IMR-90 (cell line): Measurements from ENCODE around the gene ITGAX. TPM values are rescaled to one million over a fixed set of nuclear protein-coding genes. Genes with fewer than 3 reads are reported as not detected.

ENCODE experiments used
- ATAC-seq: fragments of 200-7000 bp; cut with Tn5 transposase; 2 replicates; pipeline ENCODE4 v1.9.1; 2020; ENCODE audit warnings: low read depth, mild to moderate bottlenecking, moderate library complexity
- BruUV-seq: library from RNA; stranded (reverse); fragments of 400-500 nt; replicated peaks from 2 replicates; lab custom pipeline; 2021; lab: Mats Ljungman, UMichigan
- CTCF ChIA-PET: fragments of 300-600 bp; formaldehyde crosslinking; extraction: SDS; loops from one replicate; lab custom pipeline; 2021; ENCODE audit warnings: antibody characterized with exemption; lab: Yijun Ruan, JAX
- POLR2A ChIA-PET: fragments of 300-600 bp; sonication (Branson Sonifier 250); formaldehyde crosslinking; loops from one replicate; lab custom pipeline; 2022; ENCODE audit warnings: antibody characterized with exemption; ENCODE audit not compliant: unreplicated experiment; lab: Charles Lee
- DNase-seq: peaks from one replicate; pipeline ENCODE4 v3.0.0; 2013
- H2AFZ ChIP-seq: replicated peaks from 2 replicates; pipeline ENCODE3; 2013; ENCODE audit warnings: low read length, mild to moderate bottlenecking; ENCODE audit not compliant: poor library complexity
- H2AK5ac ChIP-seq: 2 replicates; pipeline ENCODE4 v1.6.1; 2013; ENCODE audit warnings: low read depth, low read length, inconsistent platforms
- H2AK9ac ChIP-seq: replicated peaks from 2 replicates; pipeline ENCODE3; 2013; ENCODE audit warnings: mild to moderate bottlenecking, low read depth, low read length, moderate library complexity; ENCODE audit not compliant: poor library complexity
- H2BK120ac ChIP-seq: 2 replicates; pipeline ENCODE4 v1.6.1; 2013; ENCODE audit warnings: low read depth, low read length, inconsistent platforms
- H2BK15ac ChIP-seq: 3 replicates; pipeline ENCODE4 v1.6.1; 2013; ENCODE audit warnings: low read depth, low read length, inconsistent platforms
- H2BK20ac ChIP-seq: 2 replicates; pipeline ENCODE4 v1.6.1; 2013; ENCODE audit warnings: low read depth, mild to moderate bottlenecking, inconsistent platforms, low read length, moderate library complexity
- H2BK5ac ChIP-seq: 2 replicates; pipeline ENCODE4 v1.6.1; 2013; ENCODE audit warnings: mild to moderate bottlenecking, low read depth, low read length, inconsistent platforms; ENCODE audit not compliant: poor library complexity, severe bottlenecking
- H3K14ac ChIP-seq: replicated peaks from 2 replicates; pipeline ENCODE4 v1.6.1; 2013; ENCODE audit warnings: low read depth, low read length, inconsistent platforms
- H3K18ac ChIP-seq: 2 replicates; pipeline ENCODE4 v1.6.1; 2013; ENCODE audit warnings: low read depth, low read length, control low read depth
- H3K23ac ChIP-seq: 2 replicates; pipeline ENCODE4 v1.6.1; 2013; ENCODE audit warnings: low read depth, low read length, inconsistent platforms
- H3K27ac ChIP-seq: 2 replicates; pipeline ENCODE4 v1.5.1; 2013; ENCODE audit warnings: mild to moderate bottlenecking, control low read depth, low read length; ENCODE audit not compliant: insufficient read depth
- H3K27me3 ChIP-seq: 2 replicates; pipeline ENCODE4 v1.6.1; 2013; ENCODE audit warnings: low read length; ENCODE audit not compliant: control insufficient read depth, insufficient read depth
- H3K36me3 ChIP-seq: 2 replicates; pipeline ENCODE4 v1.6.1; 2013; ENCODE audit warnings: low read length, mixed read lengths; ENCODE audit not compliant: control insufficient read depth, insufficient read depth
- H3K4ac ChIP-seq: 2 replicates; pipeline ENCODE4 v1.6.1; 2013; ENCODE audit warnings: low read depth, low read length, inconsistent platforms
- H3K4me1 ChIP-seq: 2 replicates; pipeline ENCODE4 v1.6.1; 2013; ENCODE audit warnings: low read length, mixed read lengths; ENCODE audit not compliant: control insufficient read depth, insufficient read depth
- H3K4me2 ChIP-seq: 2 replicates; pipeline ENCODE4 v1.6.1; 2013; ENCODE audit warnings: low read depth, mild to moderate bottlenecking, control low read depth, low read length, moderate library complexity
- H3K4me3 ChIP-seq: 2 replicates; pipeline ENCODE4 v1.5.1; 2013; ENCODE audit warnings: low read depth, mild to moderate bottlenecking, control low read depth, low read length, moderate library complexity; ENCODE audit not compliant: insufficient read depth
- H3K56ac ChIP-seq: 2 replicates; pipeline ENCODE4 v1.6.1; 2013; ENCODE audit warnings: low read length, inconsistent platforms; ENCODE audit not compliant: insufficient read depth; ENCODE audit errors: extremely low read depth
- H3K79me1 ChIP-seq, 2 experiments: 2 replicates each; pipeline ENCODE4 v1.6.1; 2013; ENCODE audit warnings: low read length in 2 of 2, inconsistent platforms in 1 of 2, low read depth in 1 of 2
- H3K9ac ChIP-seq: 2 replicates; pipeline ENCODE4 v1.6.1; 2013; ENCODE audit warnings: low read depth, low read length, control low read depth
- H3K9me1 ChIP-seq: 2 replicates; pipeline ENCODE4 v1.6.1; 2013; ENCODE audit warnings: low read length, inconsistent platforms; ENCODE audit not compliant: insufficient read depth
- H3K9me3 ChIP-seq: 2 replicates; pipeline ENCODE4 v1.6.1; 2013; ENCODE audit warnings: low read length; ENCODE audit not compliant: control insufficient read depth, insufficient read depth
- H4K20me1 ChIP-seq: 2 replicates; pipeline ENCODE4 v1.6.1; 2013; ENCODE audit warnings: low read length, inconsistent platforms; ENCODE audit not compliant: insufficient read depth
- H4K5ac ChIP-seq: 2 replicates; pipeline ENCODE4 v1.6.1; 2013; ENCODE audit warnings: mild to moderate bottlenecking, low read depth, low read length, control low read depth
- H4K8ac ChIP-seq, 2 experiments: 2 replicates each; pipeline ENCODE4 v1.6.1; 2013; ENCODE audit warnings: low read depth in 2 of 2, low read length in 2 of 2, control low read depth in 1 of 2, inconsistent platforms in 1 of 2
- H4K91ac ChIP-seq: 2 replicates; pipeline ENCODE4 v1.6.1; 2013; ENCODE audit warnings: low read depth, low read length, inconsistent platforms; ENCODE audit not compliant: insufficient read depth
- BHLHE40 ChIP-seq: fragments of 150-350 bp; IDR thresholded peaks from 2 replicates; pipeline ENCODE4 v1.6.1; 2016; ENCODE audit warnings: mild to moderate bottlenecking, low read depth, low read length
- CEBPB ChIP-seq: IDR thresholded peaks from 2 replicates; pipeline ENCODE4 v1.6.1; 2012; ENCODE audit warnings: low read depth, low read length, improper control_type of control experiment
- CHD1 ChIP-seq: IDR thresholded peaks from 2 replicates; pipeline ENCODE4 v1.6.1; 2012; ENCODE audit warnings: low read depth, low read length, improper control_type of control experiment
- CTCF ChIP-seq: conservative IDR thresholded peaks from 2 replicates; pipeline ENCODE4 v1.5.1; 2012; ENCODE audit warnings: mild to moderate bottlenecking, low read depth, low read length, improper control_type of control experiment
- ELK1 ChIP-seq: fragments of 150-350 bp; IDR thresholded peaks from 2 replicates; pipeline ENCODE4 v1.6.1; 2016; ENCODE audit warnings: low read depth, mild to moderate bottlenecking, low read length, moderate library complexity, borderline replicate concordance
- FOS ChIP-seq: fragments of 150-350 bp; IDR thresholded peaks from 2 replicates; pipeline ENCODE4 v1.6.1; 2016; ENCODE audit warnings: low read depth, low read length
- MAFK ChIP-seq: IDR thresholded peaks from 2 replicates; pipeline ENCODE4 v1.6.1; 2012; ENCODE audit warnings: low read depth, low read length, improper control_type of control experiment
- MAZ ChIP-seq: IDR thresholded peaks from 2 replicates; pipeline ENCODE4 v1.6.1; 2012; ENCODE audit warnings: low read depth, mild to moderate bottlenecking, low read length, improper control_type of control experiment, moderate library complexity, borderline replicate concordance
- MXI1 ChIP-seq: IDR thresholded peaks from 2 replicates; pipeline ENCODE4 v1.6.1; 2012; ENCODE audit warnings: low read depth, mild to moderate bottlenecking, low read length, moderate library complexity, borderline replicate concordance
- NFE2L2 ChIP-seq: fragments of 150-350 bp; IDR thresholded peaks from 2 replicates; pipeline ENCODE4 v1.6.1; 2016; ENCODE audit warnings: low read depth, mild to moderate bottlenecking, low read length
- POLR2A ChIP-seq: IDR thresholded peaks from 2 replicates; pipeline ENCODE4 v1.6.1; 2012; ENCODE audit warnings: mild to moderate bottlenecking, low read depth, low read length
- RAD21 ChIP-seq: IDR thresholded peaks from 2 replicates; pipeline ENCODE4 v1.6.1; 2012; ENCODE audit warnings: low read length, improper control_type of control experiment
- RCOR1 ChIP-seq: IDR thresholded peaks from 2 replicates; pipeline ENCODE4 v1.6.1; 2012; ENCODE audit warnings: mild to moderate bottlenecking, low read length, improper control_type of control experiment; ENCODE audit not compliant: insufficient replicate concordance
- RFX5 ChIP-seq: IDR thresholded peaks from 2 replicates; pipeline ENCODE4 v1.8.0; 2012; ENCODE audit warnings: low read depth, mild to moderate bottlenecking, low read length, moderate library complexity
- SMC3 ChIP-seq: fragments of 150-350 bp; IDR thresholded peaks from 2 replicates; pipeline ENCODE4 v1.6.1; 2016; ENCODE audit warnings: low read depth, mild to moderate bottlenecking, antibody characterized with exemption, low read length, moderate library complexity
- USF2 ChIP-seq: fragments of 150-350 bp; IDR thresholded peaks from 2 replicates; pipeline ENCODE4 v1.6.1; 2017; ENCODE audit warnings: mild to moderate bottlenecking, antibody characterized with exemption, low read length, low read depth
- whole genome bisulfite sequencing, 2 experiments: methylation state at CpG; one replicate each; pipeline versions ENCODE4 v1.1.5 to v1.1.7; 2013; ENCODE audit warnings: missing lambda C conversion rate in 2 of 2; ENCODE audit not compliant: insufficient read length in 1 of 2; ENCODE audit errors: extremely low coverage in 2 of 2; 5-methylcytosine and 5-hydroxymethylcytosine counted together
- dilution Hi-C: fragments of 300-500 bp; cut with HindIII; formaldehyde crosslinking; loops from one replicate; pipeline ENCODE4 v1.14.3; 2018; ENCODE audit warnings: low sequenced_read_pairs; ENCODE audit not compliant: unreplicated experiment
- in situ Hi-C: fragments of 300-500 bp; cut with MboI; formaldehyde crosslinking; loops from 3 replicates; pipeline ENCODE4 v1.14.3; 2019; ENCODE audit warnings: low sequenced_read_pairs, inconsistent platforms, mixed read lengths
- intact Hi-C: fragments of 100-400 bp; cut with micrococcal nuclease; formaldehyde crosslinking; loops from 2 replicates; pipeline ENCODE4 v1.10.0; 2022
- polyA plus RNA-seq, 3 experiments: library from polyadenylated mRNA; depleted of rRNA; stranded (reverse); fragments of >200 nt; gene quantifications; 2 replicates each; pipeline ENCODE4 v1.2.3, GENCODE V29; 2012; ENCODE audit warnings: low replicate concordance in 1 of 3
- total RNA-seq: library from RNA; depleted of rRNA; stranded (reverse); fragments of >200 nt; gene quantifications from 2 replicates; pipeline ENCODE4 v1.2.3, GENCODE V29; 2012

Gene ITGAX
- total and polyA plus RNA-seq, 2 of the 4 experiments (the other 2 are of a cell fraction): 0.09 to 0.18 TPM

GRCh38 chr16:31429314-31429713 is 74.3 kb downstream of the ITGAX start:
- Histone ChIP-seq H3K23ac (no peak overlapping the region), H3K14ac (no peak overlapping the region), H2BK5ac (no peak overlapping the region), H3K9me3 (no peaks in the 10 kb centered on the region; the same call in 1 of the 2 replicates), H3K18ac (no peak overlapping the region), H3K27ac (no peak overlapping the region), H4K8ac (no peak overlapping the region), H2BK15ac (no peak overlapping the region), H3K9me1 (no peaks in the 10 kb centered on the region), H3K4me1 (no peaks in the 10 kb centered on the region), H2AFZ (no peak overlapping the region), H2AK9ac (no peak overlapping the region), H4K20me1 (no peaks in the 10 kb centered on the region), H2BK20ac (no peak overlapping the region), H3K9ac (no peak overlapping the region), H4K91ac (no peak overlapping the region), H4K5ac (no peak overlapping the region), H3K27me3 (peaks cover 24% of the 10 kb centered on the region), H3K79me1 (no peaks in the 10 kb centered on the region), H3K4me3 (no peak overlapping the region), H2BK120ac (no peak overlapping the region), H2AK5ac (no peak overlapping the region), H3K56ac (no peak overlapping the region), H3K4me2 (no peak overlapping the region), H3K36me3 (no peaks in the 10 kb centered on the region), H3K4ac (no peak overlapping the region)
- dilution Hi-C loops: no loop called here
- TF ChIP-seq RFX5 (no peak), MXI1 (no peak), CEBPB (no peak), FOS (no peak), POLR2A (no peak), BHLHE40 (no peak), CHD1 (no peak), RCOR1 (no peak), RAD21 (no peak), CTCF (no peak), USF2 (no peak), MAZ (no peak), SMC3 (no peak), ELK1 (no peak), MAFK (no peak), NFE2L2 (no peak)
- no peak for DNase-seq
- intact Hi-C loops: no loop called here
- CTCF ChIA-PET: interaction anchor here (1.1 to 1.2 kb wide), 2 partner anchors 12 to 23 kb away, joined by 3 read pairs; no protein-coding TSS in a partner anchor
- in situ Hi-C loops: no loop called here
- no peak for ATAC-seq
- POLR2A ChIA-PET: no interaction called here
- BruUV-seq: no TSS peak
- WGBS, 2 experiments: no CpG with 5 or more reads among the region's 1 CpG
